ENCODE data around the gene GPR137.
A peak's percentile ranks its signal among the peaks of the same experiment; 100 is the strongest.

Gene GPR137

GRCh38 chr11:64317961-64318765 is 32.5 kb downstream of the GPR137 start, which contains the start of gene PRDX5 (continued):
- TF ChIP-seq KLF9 (tag by site-specific recombination; IDR thresholded peaks at IDR 0.05; ENCODE audit: low read depth) (0 out of 2 replicates have a peak, but pooled peaks have one; percentile 48), ZBTB8A (tag by site-specific recombination; IDR thresholded peaks at IDR 0.05) (peak; percentile 95), ZBTB7A (tag by site-specific recombination; IDR thresholded peaks at IDR 0.05; ENCODE audit: low read depth) (no peak), ZNF174 (tag by site-specific recombination; IDR thresholded peaks at IDR 0.05) (no peak), ZNF157 (tag by site-specific recombination; IDR thresholded peaks at IDR 0.05) (no peak), ZNF792 (tag by site-specific recombination; IDR thresholded peaks at IDR 0.05) (0 out of 2 replicates have a peak, but pooled peaks have one; percentile 19), ZBTB48 (tag by site-specific recombination; IDR thresholded peaks at IDR 0.05) (no peak), ZNF561 (tag by site-specific recombination; IDR thresholded peaks at IDR 0.05; ENCODE audit: borderline replicate concordance) (peak; percentile 79; the same call in 1 of the 2 replicates), SP7 (tag by site-specific recombination; IDR thresholded peaks at IDR 0.05) (peak; percentile 25; the same call in 1 of the 2 replicates), ZNF423 (tag by site-specific recombination; IDR thresholded peaks at IDR 0.05) (peak; percentile 35; the same call in 1 of the 2 replicates), ZNF549 (tag by site-specific recombination; IDR thresholded peaks at IDR 0.05) (no peak), ZNF843 (tag by site-specific recombination; IDR thresholded peaks at IDR 0.05) (0 out of 2 replicates have a peak, but pooled peaks have one; percentile 25), SP3 (tag by site-specific recombination; IDR thresholded peaks at IDR 0.05) (peak; percentile 64), HIC1 (tag by site-specific recombination; IDR thresholded peaks at IDR 0.05) (peak; percentile 98), KLF8 (tag by site-specific recombination; IDR thresholded peaks at IDR 0.05) (peak; percentile 48; the same call in 1 of the 2 replicates), ZBTB26 (tag by site-specific recombination; optimal IDR thresholded peaks at IDR 0.05) (peak; percentile 64)
- TF ChIP-seq, protein P1, sequence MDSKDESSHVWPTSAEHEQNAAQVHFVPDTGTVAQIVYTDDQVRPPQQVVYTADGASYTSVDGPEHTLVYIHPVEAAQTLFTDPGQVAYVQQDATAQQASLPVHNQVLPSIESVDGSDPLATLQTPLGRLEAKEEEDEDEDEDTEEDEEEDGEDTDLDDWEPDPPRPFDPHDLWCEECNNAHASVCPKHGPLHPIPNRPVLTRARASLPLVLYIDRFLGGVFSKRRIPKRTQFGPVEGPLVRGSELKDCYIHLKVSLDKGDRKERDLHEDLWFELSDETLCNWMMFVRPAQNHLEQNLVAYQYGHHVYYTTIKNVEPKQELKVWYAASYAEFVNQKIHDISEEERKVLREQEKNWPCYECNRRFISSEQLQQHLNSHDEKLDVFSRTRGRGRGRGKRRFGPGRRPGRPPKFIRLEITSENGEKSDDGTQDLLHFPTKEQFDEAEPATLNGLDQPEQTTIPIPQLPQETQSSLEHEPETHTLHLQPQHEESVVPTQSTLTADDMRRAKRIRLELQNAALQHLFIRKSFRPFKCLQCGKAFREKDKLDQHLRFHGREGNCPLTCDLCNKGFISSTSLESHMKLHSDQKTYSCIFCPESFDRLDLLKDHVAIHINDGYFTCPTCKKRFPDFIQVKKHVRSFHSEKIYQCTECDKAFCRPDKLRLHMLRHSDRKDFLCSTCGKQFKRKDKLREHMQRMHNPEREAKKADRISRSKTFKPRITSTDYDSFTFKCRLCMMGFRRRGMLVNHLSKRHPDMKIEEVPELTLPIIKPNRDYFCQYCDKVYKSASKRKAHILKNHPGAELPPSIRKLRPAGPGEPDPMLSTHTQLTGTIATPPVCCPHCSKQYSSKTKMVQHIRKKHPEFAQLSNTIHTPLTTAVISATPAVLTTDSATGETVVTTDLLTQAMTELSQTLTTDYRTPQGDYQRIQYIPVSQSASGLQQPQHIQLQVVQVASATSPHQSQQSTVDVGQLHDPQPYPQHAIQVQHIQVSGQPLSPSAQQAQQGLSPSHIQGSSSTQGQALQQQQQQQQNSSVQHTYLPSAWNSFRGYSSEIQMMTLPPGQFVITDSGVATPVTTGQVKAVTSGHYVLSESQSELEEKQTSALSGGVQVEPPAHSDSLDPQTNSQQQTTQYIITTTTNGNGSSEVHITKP (tag by site-specific recombination; IDR thresholded peaks at IDR 0.05), result peak; percentile 80
